Measurements from ENCODE around the gene SLC39A3. TPM values are rescaled to one million over a fixed set of nuclear protein-coding genes. Genes with fewer than 3 reads are reported as not detected.

The SLC39A3 gene
- total RNA-seq, 4 donors from 2014 or later: 20.2 to 27.0 (median 21.6) TPM

DNA sequence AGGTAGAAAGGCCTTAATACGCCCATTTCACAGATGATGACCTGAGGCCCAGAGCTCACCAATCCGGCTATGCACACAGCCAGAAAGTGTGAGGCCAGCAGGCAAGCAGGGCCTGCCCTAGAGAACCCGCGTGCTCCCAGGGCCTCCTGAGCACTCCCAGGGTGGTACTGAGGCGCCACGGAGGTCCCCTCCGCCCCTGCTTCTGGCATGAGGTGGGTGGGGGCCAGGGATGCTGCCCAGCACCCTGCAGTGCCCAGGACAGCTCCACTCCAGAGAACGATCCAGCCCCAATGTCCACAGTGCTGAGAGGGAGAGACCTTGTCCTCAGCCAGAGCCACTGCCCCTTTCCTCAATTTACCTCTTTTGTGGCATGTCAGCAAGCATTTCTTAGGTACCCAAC is 29.4 kb upstream of the SLC39A3 start:
- intact Hi-C loops (cut with DNase I; ENCODE audit: low total_unique reads): no loop called here
- no peak for DNase-seq (ENCODE audit: low spot score in 2 of 2)
- TF ChIP-seq, protein P1, sequence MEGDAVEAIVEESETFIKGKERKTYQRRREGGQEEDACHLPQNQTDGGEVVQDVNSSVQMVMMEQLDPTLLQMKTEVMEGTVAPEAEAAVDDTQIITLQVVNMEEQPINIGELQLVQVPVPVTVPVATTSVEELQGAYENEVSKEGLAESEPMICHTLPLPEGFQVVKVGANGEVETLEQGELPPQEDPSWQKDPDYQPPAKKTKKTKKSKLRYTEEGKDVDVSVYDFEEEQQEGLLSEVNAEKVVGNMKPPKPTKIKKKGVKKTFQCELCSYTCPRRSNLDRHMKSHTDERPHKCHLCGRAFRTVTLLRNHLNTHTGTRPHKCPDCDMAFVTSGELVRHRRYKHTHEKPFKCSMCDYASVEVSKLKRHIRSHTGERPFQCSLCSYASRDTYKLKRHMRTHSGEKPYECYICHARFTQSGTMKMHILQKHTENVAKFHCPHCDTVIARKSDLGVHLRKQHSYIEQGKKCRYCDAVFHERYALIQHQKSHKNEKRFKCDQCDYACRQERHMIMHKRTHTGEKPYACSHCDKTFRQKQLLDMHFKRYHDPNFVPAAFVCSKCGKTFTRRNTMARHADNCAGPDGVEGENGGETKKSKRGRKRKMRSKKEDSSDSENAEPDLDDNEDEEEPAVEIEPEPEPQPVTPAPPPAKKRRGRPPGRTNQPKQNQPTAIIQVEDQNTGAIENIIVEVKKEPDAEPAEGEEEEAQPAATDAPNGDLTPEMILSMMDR (IDR thresholded peaks at IDR 0.05): no peak
- TF ChIP-seq POLR2A (IDR thresholded peaks at IDR 0.05): no peak
- H3K4me3 ChIP-seq (ENCODE audit: low read depth, poor library complexity, severe bottlenecking): no peak overlapping the region
- 93 to 96% methylated on average over 3 to 8 of the region's 8 CpGs for WGBS, 2 donors

DNA sequence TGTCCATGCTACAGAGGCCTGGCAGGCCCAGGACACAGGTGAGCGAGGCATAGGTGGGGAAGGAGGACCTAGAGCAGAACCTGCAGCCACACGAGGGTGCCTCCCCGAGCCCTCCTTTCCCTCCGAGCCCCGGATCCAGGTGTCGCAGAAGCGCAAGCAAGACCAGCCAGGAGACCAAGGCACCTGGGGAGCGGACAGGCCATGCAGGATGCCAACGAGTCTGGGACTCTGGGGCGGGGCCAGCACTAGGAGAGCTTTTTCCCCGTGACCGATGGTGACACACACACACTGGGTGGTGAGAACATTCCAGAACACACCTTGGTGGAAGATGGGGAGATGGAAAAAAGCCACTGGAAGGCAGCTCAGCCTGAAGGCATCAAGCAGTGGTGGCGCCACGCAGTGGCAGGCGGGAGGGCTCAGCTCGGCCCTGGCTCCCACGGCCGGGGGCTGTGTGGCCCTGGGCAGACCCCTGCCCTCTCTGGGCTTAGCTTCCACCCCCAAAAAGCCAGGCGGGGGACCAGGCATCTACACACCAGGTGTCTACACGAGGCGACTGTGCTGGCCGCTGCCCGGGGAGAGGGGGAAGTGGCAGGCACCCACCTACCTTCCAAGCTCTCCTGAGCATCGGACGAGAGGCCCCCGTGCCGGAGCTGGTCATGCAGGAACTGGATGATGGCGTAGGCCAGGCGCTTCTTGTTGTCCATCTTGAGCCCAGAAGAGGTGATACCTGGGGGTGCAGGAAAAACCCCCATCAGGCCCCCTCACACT is 28.7 kb upstream of the SLC39A3 start:
- intact Hi-C loops (cut with DNase I; ENCODE audit: low total_unique reads): no loop called here
- TF ChIP-seq POLR2A (IDR thresholded peaks at IDR 0.05): no peak
- TF ChIP-seq, protein P1 (IDR thresholded peaks at IDR 0.05): no peak
- 88 to 93% methylated on average over 23 to 27 of the region's 29 CpGs for WGBS, 2 donors
- no peak overlapping the region for H3K4me3 ChIP-seq (ENCODE audit: low read depth, poor library complexity, severe bottlenecking)
- no peak for DNase-seq (ENCODE audit: low spot score in 2 of 2)

DNA sequence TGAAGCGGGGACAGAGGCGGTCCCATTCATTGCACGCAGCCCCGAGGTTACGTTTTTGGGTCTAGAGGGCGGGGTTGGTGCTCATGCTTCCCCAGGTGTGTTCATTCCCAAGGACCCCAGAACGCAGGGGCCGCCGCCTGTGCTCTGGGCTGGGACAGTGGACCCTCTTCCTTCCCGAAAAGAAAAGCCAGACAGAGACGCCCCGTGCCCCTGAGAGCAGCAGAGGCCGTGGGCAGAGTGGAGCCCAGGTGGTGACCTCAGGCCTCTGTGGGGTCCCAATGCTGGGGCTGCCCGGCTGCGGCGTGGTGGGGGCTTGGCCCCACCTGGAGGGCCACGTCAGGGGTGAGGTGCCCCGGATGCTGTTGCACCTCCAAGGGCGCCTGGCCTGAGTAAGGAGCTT is 27.9 kb upstream of the SLC39A3 start:
- TF ChIP-seq POLR2A (IDR thresholded peaks at IDR 0.05): no peak
- TF ChIP-seq, protein P1 (IDR thresholded peaks at IDR 0.05): no peak
- DNase-seq (ENCODE audit: low spot score in 2 of 2): no peak
- 94 to 95% methylated on average over 17 to 19 of the region's 19 CpGs for WGBS, 2 donors
- intact Hi-C loops (cut with DNase I; ENCODE audit: low total_unique reads): no loop called here
- no peak overlapping the region for H3K4me3 ChIP-seq (ENCODE audit: low read depth, poor library complexity, severe bottlenecking)

DNA sequence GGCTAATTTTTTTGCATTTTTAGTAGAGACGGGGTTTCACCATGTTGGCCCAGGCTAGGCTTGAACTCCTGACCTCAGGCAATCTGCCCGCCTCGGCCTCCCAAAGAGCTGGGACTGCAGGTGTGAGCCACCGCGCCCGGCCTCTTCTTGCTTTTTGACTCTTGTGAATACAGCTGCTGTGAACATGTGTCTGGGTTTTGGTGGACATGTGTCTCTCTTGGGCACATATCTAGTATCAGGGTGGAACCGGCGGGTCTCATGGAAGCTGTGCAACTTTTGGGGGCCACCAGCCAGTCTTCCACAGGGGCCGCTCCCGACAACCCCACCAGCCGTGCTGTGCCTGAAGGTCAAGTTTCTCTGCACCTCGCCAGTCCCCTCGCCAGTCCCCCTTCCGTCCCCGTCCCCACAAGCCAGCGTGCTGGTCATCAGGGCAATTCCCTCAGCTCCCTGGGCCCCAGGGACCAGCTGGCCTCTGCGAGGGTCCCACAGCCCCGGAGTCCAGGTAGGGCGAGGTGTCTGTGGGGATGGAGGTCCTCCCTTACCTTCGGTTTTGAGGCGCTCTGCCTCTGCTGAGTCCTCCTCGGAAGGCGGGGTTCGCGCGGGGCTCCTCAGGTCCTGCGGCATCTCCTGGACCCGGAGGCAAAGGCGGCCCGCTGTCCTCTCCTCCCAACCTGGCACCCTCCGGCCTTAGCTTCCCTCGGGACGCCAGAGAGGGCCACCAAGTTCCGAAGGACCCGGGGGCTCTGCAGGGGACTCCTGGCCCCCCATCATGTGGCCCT is 27.0 kb upstream of the SLC39A3 start:
- 94 to 98% methylated on average over 26 to 34 of the region's 35 CpGs for WGBS, 2 donors
- intact Hi-C loops (cut with DNase I; ENCODE audit: low total_unique reads): no loop called here
- DNase-seq (ENCODE audit: low spot score in 2 of 2): no peak
- no peak overlapping the region for H3K4me3 ChIP-seq (ENCODE audit: low read depth, poor library complexity, severe bottlenecking)
- TF ChIP-seq POLR2A (IDR thresholded peaks at IDR 0.05): no peak

DNA sequence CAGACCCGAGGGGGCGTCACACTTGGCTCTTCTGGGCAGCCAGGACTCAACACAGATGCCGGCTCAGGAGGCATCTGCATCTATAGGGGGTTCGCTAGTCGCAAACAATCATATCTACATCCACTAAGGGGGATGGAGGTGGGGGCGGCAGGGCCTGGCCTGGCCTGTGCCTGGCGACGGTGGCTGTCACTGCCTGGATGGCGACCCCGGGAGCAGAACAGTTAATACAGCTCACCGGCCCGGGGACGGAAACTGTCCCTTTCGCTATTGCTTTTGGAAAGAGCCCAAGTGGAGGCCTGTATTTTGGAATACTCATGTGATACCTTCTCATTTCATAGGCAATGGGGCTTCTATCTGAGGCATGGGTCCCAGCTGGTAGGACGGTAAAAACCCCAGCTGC is 25.6 kb upstream of the SLC39A3 start:
- H3K4me3 ChIP-seq (ENCODE audit: low read depth, poor library complexity, severe bottlenecking): no peak overlapping the region
- intact Hi-C loops (cut with DNase I; ENCODE audit: low total_unique reads): no loop called here
- 93 to 94% methylated on average over 15 of the region's 15 CpGs for WGBS, 2 donors
- DNase-seq (ENCODE audit: low spot score in 2 of 2): no peak
- no peak for TF ChIP-seq POLR2A (IDR thresholded peaks at IDR 0.05)
- TF ChIP-seq, protein P1 (IDR thresholded peaks at IDR 0.05): no peak

DNA sequence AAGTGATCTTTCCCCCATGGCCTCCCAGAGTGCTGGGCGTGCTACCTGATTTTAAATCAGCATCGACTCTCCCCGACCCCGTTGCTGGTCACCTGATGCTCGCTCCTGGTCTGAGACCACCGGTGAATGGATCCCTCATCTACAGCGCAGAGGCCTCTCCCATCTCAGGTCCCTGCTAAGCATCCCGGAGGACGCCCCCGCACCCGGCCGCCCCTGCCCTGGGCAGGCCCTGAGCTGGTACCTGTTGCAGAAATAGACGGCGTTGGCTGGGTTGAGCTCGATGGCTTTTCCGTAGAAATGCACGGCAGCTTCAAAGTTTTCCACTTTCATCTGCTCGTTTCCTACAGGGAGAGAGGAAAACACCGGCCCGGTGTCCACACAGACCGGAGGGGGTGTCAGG is 25.1 kb upstream of the SLC39A3 start:
- no peak for DNase-seq (ENCODE audit: low spot score in 2 of 2)
- TF ChIP-seq POLR2A (IDR thresholded peaks at IDR 0.05): no peak
- TF ChIP-seq, protein P1 (IDR thresholded peaks at IDR 0.05): no peak
- intact Hi-C loops (cut with DNase I; ENCODE audit: low total_unique reads): no loop called here
- no peak overlapping the region for H3K4me3 ChIP-seq (ENCODE audit: low read depth, poor library complexity, severe bottlenecking)
- WGBS, 2 donors: 95 to 96% methylated on average over 21 of the region's 21 CpGs
